GM13977 (cell line): ENCODE measurements around the gene P3H2.

ENCODE experiments used
- DNase-seq: peaks from one replicate; pipeline ENCODE4 v3.0.0; 2012; ENCODE audit warnings: low spot score
- in situ Hi-C: fragments of 300-500 bp; cut with MboI; formaldehyde crosslinking; loops from one replicate; pipeline ENCODE4 v1.12.0; 2022; ENCODE audit warnings: low sequenced_read_pairs, low pct_unique_long_range_greater_than_20kb, mixed read lengths, inconsistent platforms; ENCODE audit not compliant: unreplicated experiment
- TF ChIP-seq, protein P1 (sequence below): IDR thresholded peaks from 2 replicates; pipeline ENCODE4 v1.5.1; 2012; ENCODE audit warnings: mild to moderate bottlenecking, control low read depth; ENCODE audit not compliant: insufficient read depth; ENCODE audit errors: extremely low read depth, missing control alignments

Gene P3H2

DNA sequence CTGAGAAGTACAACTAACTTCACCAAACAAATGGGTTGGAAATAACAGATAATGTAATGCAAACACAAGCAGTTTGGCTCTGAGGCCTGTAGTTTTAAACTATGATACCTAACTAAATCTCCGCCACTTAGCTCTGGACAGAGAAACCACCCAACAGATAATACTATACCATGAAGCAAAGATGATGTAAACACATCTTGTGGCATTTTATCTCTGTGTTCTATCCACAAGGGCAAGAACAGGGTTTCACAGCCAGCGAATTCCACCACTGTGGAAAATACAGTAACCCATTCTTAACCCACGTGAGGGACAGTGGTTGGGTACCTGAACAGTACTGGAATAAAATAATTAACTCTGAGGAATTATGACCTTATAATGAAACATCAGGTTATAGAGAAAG, 93.6 kb downstream of the P3H2 start:
- in situ Hi-C loops, result no loop called here
- DNase-seq, result no peak

DNA sequence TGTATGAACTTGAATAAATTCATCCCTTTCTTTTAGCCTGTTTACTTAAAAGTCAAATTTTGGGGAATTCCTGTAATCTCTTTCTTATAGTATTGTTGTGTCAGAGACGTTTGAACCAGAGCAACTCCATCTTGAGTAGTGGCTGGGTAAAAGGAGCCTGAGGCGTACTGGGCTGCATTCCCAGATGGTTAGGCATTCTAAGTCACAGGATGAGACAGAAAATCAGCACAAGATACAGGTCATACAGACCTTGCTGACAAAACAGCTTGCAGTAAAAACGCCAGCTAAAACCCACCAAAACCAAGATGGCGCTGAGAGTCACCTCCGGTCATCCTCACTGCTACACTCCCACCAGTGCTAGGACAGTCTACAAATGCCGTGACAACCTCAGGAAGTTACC, 94.5 kb downstream of the P3H2 start:
- no peak for DNase-seq
- in situ Hi-C loops, result no loop called here
- TF ChIP-seq, protein P1, sequence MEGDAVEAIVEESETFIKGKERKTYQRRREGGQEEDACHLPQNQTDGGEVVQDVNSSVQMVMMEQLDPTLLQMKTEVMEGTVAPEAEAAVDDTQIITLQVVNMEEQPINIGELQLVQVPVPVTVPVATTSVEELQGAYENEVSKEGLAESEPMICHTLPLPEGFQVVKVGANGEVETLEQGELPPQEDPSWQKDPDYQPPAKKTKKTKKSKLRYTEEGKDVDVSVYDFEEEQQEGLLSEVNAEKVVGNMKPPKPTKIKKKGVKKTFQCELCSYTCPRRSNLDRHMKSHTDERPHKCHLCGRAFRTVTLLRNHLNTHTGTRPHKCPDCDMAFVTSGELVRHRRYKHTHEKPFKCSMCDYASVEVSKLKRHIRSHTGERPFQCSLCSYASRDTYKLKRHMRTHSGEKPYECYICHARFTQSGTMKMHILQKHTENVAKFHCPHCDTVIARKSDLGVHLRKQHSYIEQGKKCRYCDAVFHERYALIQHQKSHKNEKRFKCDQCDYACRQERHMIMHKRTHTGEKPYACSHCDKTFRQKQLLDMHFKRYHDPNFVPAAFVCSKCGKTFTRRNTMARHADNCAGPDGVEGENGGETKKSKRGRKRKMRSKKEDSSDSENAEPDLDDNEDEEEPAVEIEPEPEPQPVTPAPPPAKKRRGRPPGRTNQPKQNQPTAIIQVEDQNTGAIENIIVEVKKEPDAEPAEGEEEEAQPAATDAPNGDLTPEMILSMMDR, result no peak

More for the DNA sequence above, 93.6 kb downstream of the P3H2 start:
- TF ChIP-seq, protein P1, result no peak

- in situ Hi-C loops, result no loop called here
- peak; percentile 11 for DNase-seq
- TF ChIP-seq, protein P1, result no peak
Observed at GRCh38 chr3:190024912-190025311, 95.8 kb downstream of the P3H2 start.

DNA sequence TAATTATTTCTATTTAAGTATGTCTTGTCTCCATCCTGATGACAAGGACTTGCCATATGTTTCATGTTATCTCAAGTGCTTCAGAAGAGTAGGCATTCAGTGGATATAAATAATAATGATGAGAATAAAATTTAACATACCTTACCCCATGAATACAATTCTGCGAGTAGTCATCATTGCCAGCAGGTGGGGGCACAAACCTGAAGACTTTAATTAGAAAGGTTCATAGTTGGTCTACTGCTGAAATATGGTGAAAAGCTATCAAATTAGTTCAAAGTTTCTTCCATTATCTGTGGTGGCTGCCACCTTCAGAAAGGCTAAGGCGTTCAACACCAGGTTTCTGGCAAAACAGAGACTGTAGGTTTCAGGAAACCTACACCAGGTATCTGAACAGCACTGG, 100.9 kb downstream of the P3H2 start:
- in situ Hi-C loops, result no loop called here
- no peak for DNase-seq
- TF ChIP-seq, protein P1, result no peak

DNA sequence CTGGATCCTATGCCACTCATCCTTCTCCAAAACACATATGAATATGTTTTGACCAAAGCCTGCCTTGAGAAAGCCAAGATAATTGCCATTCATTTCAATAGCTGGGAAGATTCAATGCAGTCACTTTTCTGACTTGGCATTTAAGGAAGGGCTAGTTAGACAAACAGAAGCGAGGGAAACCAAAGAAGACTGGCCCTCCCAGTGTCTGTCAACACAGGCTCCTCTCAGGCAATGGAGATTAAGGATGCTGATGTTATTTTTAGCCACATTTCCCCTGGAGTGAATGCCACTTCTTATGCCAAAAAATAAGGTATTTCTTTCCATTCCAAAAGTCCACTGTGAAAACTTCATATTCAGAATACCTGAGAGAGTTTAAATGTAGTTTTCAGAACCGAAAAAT, 101.7 kb downstream of the P3H2 start:
- DNase-seq, result no peak
- TF ChIP-seq, protein P1, result no peak
- in situ Hi-C loops, result no loop called here

DNA sequence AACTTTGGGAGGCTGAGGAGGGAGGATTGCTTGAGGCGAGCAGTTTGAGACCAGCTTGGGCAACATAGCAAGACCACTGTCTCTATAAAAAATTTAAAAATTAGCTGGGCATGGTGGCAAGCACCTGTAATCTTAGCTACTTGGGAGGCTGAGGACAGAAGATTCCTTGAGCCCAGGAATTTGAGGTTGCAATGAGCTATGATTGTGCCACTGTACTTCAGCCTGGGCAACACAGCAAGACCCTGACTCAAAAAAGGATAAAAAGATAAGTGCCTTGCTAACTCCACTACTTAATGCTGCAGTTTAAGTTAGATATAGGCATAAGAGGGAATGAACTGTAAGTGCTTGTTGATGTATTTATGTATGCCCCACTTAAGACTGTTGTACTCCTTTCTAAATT, 102.2 kb downstream of the P3H2 start:
- DNase-seq, result no peak
- TF ChIP-seq, protein P1, result no peak
- in situ Hi-C loops, result no loop called here
